GM19240 (cell line): ENCODE results near the gene SIL1.
"Not testable (repeated sequence)": the region's sequence is repeated elsewhere in the genome, so short reads cannot be mapped to it uniquely, and the experiment has no call there.

Experiments
- DNase-seq: peaks from one replicate; pipeline ENCODE4 v3.0.0; 2011; ENCODE audit warnings: low spot score; ENCODE audit not compliant: insufficient read length

SIL1 gene

DNA sequence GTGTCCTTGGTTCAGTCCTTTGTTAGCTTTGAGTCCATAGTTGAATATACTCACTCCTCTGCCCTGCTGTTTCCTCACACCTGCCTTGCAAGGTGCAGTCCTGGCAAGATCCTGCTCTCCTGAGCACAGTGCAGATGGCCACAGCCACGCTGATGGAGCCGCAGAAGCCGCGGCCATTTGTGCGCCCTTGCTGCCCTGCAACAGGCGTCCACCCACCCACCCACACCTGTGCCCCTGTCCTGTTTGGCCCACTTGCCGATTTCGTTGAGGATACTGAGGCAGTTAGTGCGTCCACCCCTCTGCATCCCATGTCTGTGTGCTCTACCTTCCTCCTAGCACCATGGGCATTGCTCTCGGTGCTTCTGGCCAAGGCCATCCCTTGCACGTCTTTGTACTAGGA lies 271.9 kb downstream of the SIL1 start:
- DNase-seq: no peak

GRCh38 chr5:138925090-138925635 lies 273.0 kb downstream of the SIL1 start:
- no peak for DNase-seq

GRCh38 chr5:138922494-138922893 lies 275.7 kb downstream of the SIL1 start:
- DNase-seq: no peak

- DNase-seq: not testable (repeated sequence)
Observed at GRCh38 chr5:138921362-138921761, 276.8 kb downstream of the SIL1 start.

DNA sequence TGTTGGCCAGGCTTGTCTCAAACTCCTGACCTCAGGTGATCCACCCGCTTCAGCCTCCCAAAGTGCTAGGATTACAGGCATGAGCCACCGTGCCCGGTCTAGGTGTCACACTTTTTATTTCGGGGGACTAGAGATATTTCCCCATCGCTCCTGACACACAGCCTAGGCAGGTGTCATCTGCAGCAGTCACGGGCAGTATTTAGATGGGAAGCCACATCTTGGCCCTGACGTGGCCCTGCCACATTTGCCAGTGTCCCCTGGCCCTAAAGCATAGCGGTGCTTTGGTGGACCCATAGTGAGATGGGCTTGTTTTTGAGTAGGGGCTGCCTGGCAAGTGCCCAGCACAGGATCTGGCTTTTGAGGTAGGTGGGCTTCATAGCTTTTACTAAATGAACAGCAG lies 278.0 kb downstream of the SIL1 start:
- DNase-seq: no peak

DNA sequence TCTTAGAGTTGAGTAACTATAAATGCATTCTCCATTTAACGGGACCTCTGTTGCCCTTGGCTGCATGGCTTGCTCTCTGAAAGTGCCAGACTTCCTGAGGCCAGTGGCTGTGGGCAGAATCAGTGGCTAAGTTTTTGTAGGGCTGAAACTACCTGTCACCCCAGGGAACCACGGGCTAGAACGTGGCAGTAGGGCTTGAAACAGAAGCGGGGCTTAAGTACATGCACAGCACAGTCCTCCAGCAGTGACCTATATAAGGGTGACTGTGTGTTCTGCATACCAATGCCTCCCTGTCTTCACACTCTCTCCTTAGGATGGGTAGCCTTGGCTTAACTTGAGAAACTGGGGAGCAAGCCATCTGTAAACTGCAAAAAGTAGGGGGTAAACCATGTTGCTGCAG lies 279.5 kb downstream of the SIL1 start:
- no peak for DNase-seq

- no peak for DNase-seq
Observed at GRCh38 chr5:138914338-138914737, 283.8 kb downstream of the SIL1 start.

GRCh38 chr5:138913773-138914172 lies 284.4 kb downstream of the SIL1 start:
- no peak for DNase-seq

- no peak for DNase-seq
Observed at GRCh38 chr5:138912093-138912492, 286.1 kb downstream of the SIL1 start.

GRCh38 chr5:138911441-138911840 lies 286.7 kb downstream of the SIL1 start:
- DNase-seq: no peak

DNA sequence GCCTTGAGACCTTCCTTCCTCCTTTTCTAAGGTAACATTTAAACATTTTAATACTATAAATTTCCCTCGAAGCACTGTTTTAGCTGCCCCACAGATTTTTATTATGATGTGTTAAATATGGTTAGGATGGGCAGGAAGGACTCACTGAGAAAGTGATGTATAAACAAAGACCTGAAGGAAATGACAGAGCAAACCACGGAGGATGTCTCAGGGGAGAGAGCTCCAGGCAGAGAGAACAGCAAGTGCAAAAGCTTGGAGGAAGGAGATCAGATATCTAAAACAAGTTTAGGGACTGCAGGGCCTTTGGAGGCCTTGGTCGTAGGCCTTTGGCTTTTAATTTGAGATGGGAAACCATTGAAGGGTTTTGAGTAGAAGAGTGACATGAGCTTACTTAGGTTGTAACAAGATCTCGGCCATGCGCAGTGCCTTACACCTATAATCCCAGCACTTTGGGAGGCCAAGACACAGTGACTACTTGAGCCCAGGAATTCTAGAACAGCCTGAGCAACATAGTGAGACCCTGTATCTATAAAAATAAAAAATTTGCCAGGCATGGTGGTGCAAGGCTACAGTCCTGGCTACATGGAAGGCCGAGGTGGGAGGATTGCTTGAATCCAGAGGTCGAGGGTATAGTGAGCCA lies 287.5 kb downstream of the SIL1 start:
- no peak for DNase-seq

- no peak for DNase-seq
Observed at GRCh38 chr5:138909734-138910133, 288.4 kb downstream of the SIL1 start.

GRCh38 chr5:138905541-138905940 lies 292.6 kb downstream of the SIL1 start:
- no peak for DNase-seq

- no peak for DNase-seq
Observed at GRCh38 chr5:138903130-138903775, 294.9 kb downstream of the SIL1 start.

DNA sequence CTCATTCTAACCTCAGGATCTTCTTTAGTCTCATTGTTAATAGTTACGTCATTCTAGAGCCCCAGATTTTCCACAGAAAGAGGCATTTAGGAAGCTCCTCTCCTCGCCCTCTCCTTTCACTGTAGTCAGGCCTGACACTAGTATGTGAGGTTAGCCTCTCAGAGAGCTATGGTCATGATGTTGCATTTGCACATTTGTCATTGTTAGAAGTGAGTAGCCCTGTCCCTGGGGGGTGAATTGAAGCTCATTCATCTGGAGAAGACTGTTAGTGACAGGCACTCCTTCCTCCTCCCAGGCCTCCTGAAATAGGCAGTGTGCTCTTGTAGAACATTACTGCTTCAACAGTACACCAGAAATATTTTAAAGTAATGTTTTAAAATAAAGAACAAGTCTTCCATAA lies 296.5 kb downstream of the SIL1 start:
- no peak for DNase-seq

DNA sequence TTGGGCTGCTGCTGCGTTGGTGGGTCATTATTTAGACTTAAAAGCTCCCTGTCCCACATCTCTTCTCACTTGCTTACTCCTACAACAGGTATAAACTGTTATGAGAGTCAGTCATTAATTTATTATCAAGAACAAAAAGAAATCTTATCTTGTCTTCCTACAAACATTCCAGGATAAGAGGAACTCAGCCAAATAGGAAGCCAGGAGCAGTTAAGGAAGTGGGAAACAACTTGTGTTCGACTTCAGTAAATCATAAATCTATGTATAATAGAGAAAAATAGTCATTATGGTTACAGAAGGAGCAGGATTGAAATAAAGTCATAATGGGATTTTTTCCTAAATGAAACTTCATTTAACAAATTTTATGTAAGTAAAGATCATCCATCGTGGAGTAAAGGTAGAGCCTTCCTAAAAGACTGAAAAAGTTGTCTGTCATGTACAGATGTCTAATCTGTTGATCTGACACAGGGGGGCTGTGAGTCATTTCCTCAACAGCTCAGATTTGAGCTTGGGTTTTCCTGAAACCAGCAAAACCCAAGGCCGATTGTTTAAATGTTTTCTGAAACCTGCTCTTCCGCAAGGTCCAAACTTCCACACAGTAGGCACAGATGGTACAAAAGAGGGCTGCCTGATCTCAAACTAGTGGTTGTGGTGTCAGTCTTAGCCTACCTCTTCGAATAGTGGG lies 297.7 kb downstream of the SIL1 start:
- no peak for DNase-seq

DNA sequence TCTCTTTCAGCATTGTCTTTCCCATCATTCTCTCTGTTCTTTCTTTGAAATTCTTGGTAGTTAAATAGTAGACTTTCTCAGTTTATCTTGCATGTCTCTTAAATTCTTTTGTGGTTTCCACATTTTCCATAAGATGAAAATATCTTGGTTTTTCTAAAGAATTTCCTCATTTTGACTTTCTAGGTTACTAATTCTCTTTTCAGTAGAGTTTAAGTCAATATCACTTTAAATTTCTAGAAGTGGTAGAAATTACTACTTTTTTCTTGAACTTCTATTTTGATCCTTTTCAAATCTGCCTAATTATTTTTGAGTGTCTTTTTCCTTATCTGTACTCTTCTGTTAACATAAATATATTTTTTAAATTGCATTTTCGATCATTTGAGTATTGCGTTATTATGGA lies 299.4 kb downstream of the SIL1 start:
- no peak for DNase-seq

DNA sequence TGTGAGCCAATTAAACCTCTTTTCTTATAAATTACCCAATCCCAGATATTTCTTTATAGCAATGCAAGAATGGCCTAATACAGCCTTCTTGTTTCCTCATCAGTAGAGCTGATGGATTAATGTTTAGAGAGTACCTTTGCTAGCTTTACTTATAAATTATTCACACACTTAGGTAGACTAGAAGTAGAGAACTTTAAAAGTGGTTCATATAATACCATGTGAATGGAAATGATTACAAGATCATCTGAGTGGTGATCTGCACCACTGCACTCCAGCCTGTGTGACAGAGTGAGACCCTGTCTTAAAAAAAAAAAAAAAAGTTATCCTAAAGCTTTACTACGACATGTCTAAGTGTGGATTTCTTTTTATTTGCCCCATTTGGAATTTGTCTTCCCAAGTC lies 299.9 kb downstream of the SIL1 start:
- DNase-seq: no peak
